Measurements from ENCODE around the gene TNFAIP3. TPM values are rescaled to one million over a fixed set of nuclear protein-coding genes. Genes with fewer than 3 reads are reported as not detected.

TNFAIP3 gene
- total RNA-seq, 1 donor from 2014 or later = 16.8 TPM

DNA sequence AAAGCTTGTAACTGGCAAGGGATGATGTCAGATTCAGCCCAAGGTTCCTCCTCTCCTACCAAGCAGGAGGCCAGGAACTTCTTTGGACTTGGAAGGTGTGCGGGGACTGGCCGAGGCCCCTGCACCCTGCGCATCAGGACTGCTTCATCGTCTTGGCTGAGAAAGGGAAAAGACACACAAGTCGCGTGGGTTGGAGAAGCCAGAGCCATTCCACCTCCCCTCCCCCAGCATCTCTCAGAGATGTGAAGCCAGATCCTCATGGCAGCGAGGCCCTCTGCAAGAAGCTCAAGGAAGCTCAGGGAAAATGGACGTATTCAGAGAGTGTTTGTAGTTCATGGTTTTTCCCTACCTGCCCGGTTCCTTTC lies 14.4 kb downstream of the TNFAIP3 start:
- H3K9me3 Mint-ChIP-seq (ENCODE audit: unreplicated experiment) = peaks cover 6% of the 10 kb centered on the region
- no peak overlapping the region for H3K27ac ChIP-seq (ENCODE audit: low read depth, low read length)
- H3K4me1 ChIP-seq (ENCODE audit: insufficient read depth, low read length) = no peaks in the 10 kb centered on the region
- no peaks in the 10 kb centered on the region for H3K79me2 ChIP-seq (ENCODE audit: insufficient read depth, low read length)
- H3K36me3 Mint-ChIP-seq (ENCODE audit: low read depth, unreplicated experiment) = peaks cover 21% of the 10 kb centered on the region
- H3K4me3 ChIP-seq (ENCODE audit: insufficient read depth, low read depth, low read length) = no peak overlapping the region
- no peak overlapping the region for H3K4me2 ChIP-seq (ENCODE audit: low read length)
- H3K36me3 ChIP-seq (ENCODE audit: insufficient read depth, low read length) = peaks cover 48% of the 10 kb centered on the region
- no peaks in the 10 kb centered on the region for H3K27me3 Mint-ChIP-seq (ENCODE audit: low read depth, unreplicated experiment)
- H3K9ac ChIP-seq (ENCODE audit: low read length) = no peak overlapping the region
- H4K20me1 ChIP-seq (ENCODE audit: insufficient read depth, low read length) = peaks cover 4% of the 10 kb centered on the region
- H3K27ac Mint-ChIP-seq (ENCODE audit: unreplicated experiment) = no peak overlapping the region
- H3K27me3 ChIP-seq (ENCODE audit: insufficient read depth, low read length) = no peaks in the 10 kb centered on the region
- DNase-seq (ENCODE audit: low read depth) = no peak
- FAIRE-seq = no peak
- H2AFZ ChIP-seq (ENCODE audit: low read depth, low read length) = no peak overlapping the region
- H3K9me3 ChIP-seq (ENCODE audit: insufficient read depth, low read depth, low read length) = no peaks in the 10 kb centered on the region
- no peak for TF ChIP-seq EZH2 (IDR thresholded peaks at IDR 0.05; ENCODE audit: insufficient read depth, low read length)
- TF ChIP-seq CTCF (IDR thresholded peaks at IDR 0.05; ENCODE audit: insufficient read depth, low read depth, low read length) = no peak
- H3K4me1 Mint-ChIP-seq (ENCODE audit: low read depth, unreplicated experiment) = peaks cover 17% of the 10 kb centered on the region
- no peak overlapping the region for H3K4me3 Mint-ChIP-seq (ENCODE audit: unreplicated experiment)

- H4K20me1 ChIP-seq (ENCODE audit: insufficient read depth, low read length) = peaks cover 4% of the 10 kb centered on the region
- no peak overlapping the region for H2AFZ ChIP-seq (ENCODE audit: low read depth, low read length)
- no peak overlapping the region for H3K4me3 ChIP-seq (ENCODE audit: insufficient read depth, low read depth, low read length)
- FAIRE-seq (no peak), DNase-seq (ENCODE audit: low read depth) (no peak)
- H3K27ac ChIP-seq (ENCODE audit: low read depth, low read length) = no peak overlapping the region
- Mint-ChIP-seq H3K36me3 (ENCODE audit: low read depth, unreplicated experiment) (peaks cover 16% of the 10 kb centered on the region), H3K27me3 (ENCODE audit: low read depth, unreplicated experiment) (no peaks in the 10 kb centered on the region), H3K4me3 (ENCODE audit: unreplicated experiment) (no peak overlapping the region), H3K9me3 (ENCODE audit: unreplicated experiment) (peaks cover 10% of the 10 kb centered on the region), H3K27ac (ENCODE audit: unreplicated experiment) (no peak overlapping the region), H3K4me1 (ENCODE audit: low read depth, unreplicated experiment) (peaks cover 17% of the 10 kb centered on the region)
- no peak overlapping the region for H3K9ac ChIP-seq (ENCODE audit: low read length)
- H3K27me3 ChIP-seq (ENCODE audit: insufficient read depth, low read length) = no peaks in the 10 kb centered on the region
- H3K4me2 ChIP-seq (ENCODE audit: low read length) = no peak overlapping the region
- no peak for TF ChIP-seq CTCF (IDR thresholded peaks at IDR 0.05; ENCODE audit: insufficient read depth, low read depth, low read length)
- peaks cover 40% of the 10 kb centered on the region for H3K36me3 ChIP-seq (ENCODE audit: insufficient read depth, low read length)
- no peaks in the 10 kb centered on the region for H3K79me2 ChIP-seq (ENCODE audit: insufficient read depth, low read length)
- H3K9me3 ChIP-seq (ENCODE audit: insufficient read depth, low read depth, low read length) = no peaks in the 10 kb centered on the region
- no peaks in the 10 kb centered on the region for H3K4me1 ChIP-seq (ENCODE audit: insufficient read depth, low read length)
Measured at GRCh38 chr6:137882225-137882961, 15.3 kb downstream of the TNFAIP3 start.

DNA sequence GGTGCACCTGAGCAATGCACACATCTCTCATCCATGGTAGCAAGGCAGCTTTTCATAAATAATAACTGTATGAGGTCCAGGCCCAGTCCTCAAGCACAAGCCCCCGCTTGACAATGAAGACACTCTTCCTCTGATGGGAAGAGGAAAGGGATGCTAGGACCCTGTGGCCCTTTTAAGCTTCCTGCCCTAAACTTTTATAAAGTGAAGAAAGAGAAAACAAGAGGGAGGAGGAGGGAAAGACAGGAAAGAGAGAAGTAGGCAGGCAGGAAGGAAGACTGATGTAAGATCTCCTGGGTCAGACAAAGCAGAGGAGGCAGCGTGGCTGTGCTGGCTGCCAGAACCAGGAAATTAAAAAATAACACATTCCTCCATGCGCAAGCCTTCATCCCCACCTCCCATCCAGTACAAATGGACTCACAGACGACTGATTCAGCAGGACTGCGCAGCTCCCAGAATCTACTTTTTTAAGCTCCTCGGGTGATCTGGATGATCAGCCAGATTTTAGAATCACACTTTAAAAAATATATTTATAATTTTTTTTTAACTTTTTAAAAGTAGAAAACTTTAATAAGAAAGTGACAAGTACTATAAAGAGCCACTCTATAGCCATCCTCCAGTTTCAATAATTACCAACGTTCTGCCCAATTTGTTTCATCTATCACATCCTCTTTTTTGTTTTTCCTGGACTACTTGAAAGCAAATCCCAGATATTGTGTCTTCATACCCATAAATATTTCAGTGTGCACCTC lies 16.5 kb downstream of the TNFAIP3 start:
- Histone ChIP-seq H3K27ac (ENCODE audit: low read depth, low read length) (no peak overlapping the region), H3K9me3 (ENCODE audit: insufficient read depth, low read depth, low read length) (no peaks in the 10 kb centered on the region), H3K36me3 (ENCODE audit: insufficient read depth, low read length) (peaks cover 30% of the 10 kb centered on the region), H3K4me1 (ENCODE audit: insufficient read depth, low read length) (no peaks in the 10 kb centered on the region), H3K9ac (ENCODE audit: low read length) (peak overlapping the region; percentile 28), H2AFZ (ENCODE audit: low read depth, low read length) (peak overlapping the region; percentile 46), H3K27me3 (ENCODE audit: insufficient read depth, low read length) (no peaks in the 10 kb centered on the region), H4K20me1 (ENCODE audit: insufficient read depth, low read length) (peaks cover 4% of the 10 kb centered on the region), H3K4me2 (ENCODE audit: low read length) (peak overlapping the region; percentile 30), H3K79me2 (ENCODE audit: insufficient read depth, low read length) (no peaks in the 10 kb centered on the region), H3K4me3 (ENCODE audit: insufficient read depth, low read depth, low read length) (no peak overlapping the region)
- no peaks in the 10 kb centered on the region for H3K27me3 Mint-ChIP-seq (ENCODE audit: low read depth, unreplicated experiment)
- H3K4me1 Mint-ChIP-seq (ENCODE audit: low read depth, unreplicated experiment) = peaks cover 17% of the 10 kb centered on the region
- peak overlapping the region; percentile 82 for H3K27ac Mint-ChIP-seq (ENCODE audit: unreplicated experiment)
- TF ChIP-seq EZH2 (IDR thresholded peaks at IDR 0.05; ENCODE audit: insufficient read depth, low read length) (no peak), CTCF (IDR thresholded peaks at IDR 0.05; ENCODE audit: insufficient read depth, low read depth, low read length) (no peak)
- DNase-seq (ENCODE audit: low read depth) (no peak), FAIRE-seq (no peak)
- H3K36me3 Mint-ChIP-seq (ENCODE audit: low read depth, unreplicated experiment) = peaks cover 10% of the 10 kb centered on the region
- no peak overlapping the region for H3K4me3 Mint-ChIP-seq (ENCODE audit: unreplicated experiment)
- H3K9me3 Mint-ChIP-seq (ENCODE audit: unreplicated experiment) = peaks cover 18% of the 10 kb centered on the region

All from astrocyte (in vitro differentiated cells and primary cell).